ENCODE data around the gene WNT10A.

WNT10A gene

GRCh38 chr2:218927422-218927821, 46.8 kb downstream of the WNT10A start:
- TF ChIP-seq, protein P1, sequence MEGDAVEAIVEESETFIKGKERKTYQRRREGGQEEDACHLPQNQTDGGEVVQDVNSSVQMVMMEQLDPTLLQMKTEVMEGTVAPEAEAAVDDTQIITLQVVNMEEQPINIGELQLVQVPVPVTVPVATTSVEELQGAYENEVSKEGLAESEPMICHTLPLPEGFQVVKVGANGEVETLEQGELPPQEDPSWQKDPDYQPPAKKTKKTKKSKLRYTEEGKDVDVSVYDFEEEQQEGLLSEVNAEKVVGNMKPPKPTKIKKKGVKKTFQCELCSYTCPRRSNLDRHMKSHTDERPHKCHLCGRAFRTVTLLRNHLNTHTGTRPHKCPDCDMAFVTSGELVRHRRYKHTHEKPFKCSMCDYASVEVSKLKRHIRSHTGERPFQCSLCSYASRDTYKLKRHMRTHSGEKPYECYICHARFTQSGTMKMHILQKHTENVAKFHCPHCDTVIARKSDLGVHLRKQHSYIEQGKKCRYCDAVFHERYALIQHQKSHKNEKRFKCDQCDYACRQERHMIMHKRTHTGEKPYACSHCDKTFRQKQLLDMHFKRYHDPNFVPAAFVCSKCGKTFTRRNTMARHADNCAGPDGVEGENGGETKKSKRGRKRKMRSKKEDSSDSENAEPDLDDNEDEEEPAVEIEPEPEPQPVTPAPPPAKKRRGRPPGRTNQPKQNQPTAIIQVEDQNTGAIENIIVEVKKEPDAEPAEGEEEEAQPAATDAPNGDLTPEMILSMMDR (IDR thresholded peaks at IDR 0.05) = no peak

GRCh38 chr2:218927876-218928275, 47.2 kb downstream of the WNT10A start:
- TF ChIP-seq, protein P1 (IDR thresholded peaks at IDR 0.05) = no peak

Data from LNCAP (cell line).